ENCODE results near the gene ARMS2. TPM values are rescaled to one million over a fixed set of nuclear protein-coding genes. Genes with fewer than 3 reads are reported as not detected.

The ARMS2 gene
- total RNA-seq, 1 experiment from 2014 or later: not detected

DNA sequence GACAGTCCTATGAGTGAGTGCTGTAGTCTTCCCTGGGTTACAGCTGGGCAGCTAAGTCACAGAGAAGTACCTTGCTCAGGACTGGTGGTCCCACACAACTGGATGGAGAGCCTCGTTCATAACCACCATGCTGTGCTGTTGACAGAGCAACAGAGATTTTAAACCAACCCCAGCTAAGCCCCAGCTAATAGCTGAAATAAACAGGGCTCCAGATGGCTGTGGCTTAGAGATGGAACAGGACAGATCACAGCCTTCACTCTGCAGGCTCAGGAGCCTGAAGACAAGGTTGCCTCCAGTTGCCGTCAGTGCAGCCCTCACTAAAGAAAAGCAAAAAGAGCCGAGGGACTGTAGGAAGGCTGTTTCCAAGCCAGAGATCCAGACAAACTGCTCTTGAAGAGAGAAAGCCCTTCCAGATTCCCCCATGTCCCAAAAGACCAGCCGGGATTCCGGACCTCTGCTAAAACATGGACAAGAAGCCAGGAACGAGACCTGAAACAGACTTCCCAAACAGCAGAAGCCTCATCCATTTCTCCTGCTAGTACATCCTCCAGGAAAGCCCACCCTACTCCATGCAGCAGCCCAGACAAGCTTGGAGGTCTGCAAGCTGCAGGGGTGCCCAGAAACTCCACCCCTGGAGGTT lies 11.1 kb downstream of the ARMS2 start:
- no peak for DNase-seq (ENCODE audit: low read depth)
- in situ Hi-C loops (cut with HindIII; ENCODE audit: low pct_unique_long_range_greater_than_20kb, low sequenced_read_pairs): no loop called here

DNA sequence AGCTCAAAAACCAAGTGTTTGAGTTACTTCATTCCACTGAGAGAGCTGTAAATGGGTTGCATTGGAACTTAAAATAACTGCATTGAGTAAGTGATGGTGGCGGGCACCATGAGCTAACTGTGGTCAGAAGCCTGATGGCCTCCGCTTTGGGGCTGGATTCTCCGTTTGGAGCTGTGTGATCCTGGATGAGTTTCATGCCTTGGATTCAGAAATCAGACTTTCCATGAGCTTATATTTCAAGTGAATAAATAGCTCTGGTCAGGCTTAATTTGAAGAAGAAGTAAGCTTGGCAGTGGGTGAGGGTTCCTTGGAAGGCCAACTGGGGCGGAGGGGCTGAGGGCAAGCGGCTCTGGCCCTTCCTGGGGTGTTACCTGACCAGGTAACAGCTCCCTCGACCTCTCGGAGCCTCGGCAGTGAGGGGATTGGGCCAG lies 12.5 kb downstream of the ARMS2 start:
- in situ Hi-C loops (cut with HindIII; ENCODE audit: low pct_unique_long_range_greater_than_20kb, low sequenced_read_pairs): no loop called here
- no peak for DNase-seq (ENCODE audit: low read depth)

DNA sequence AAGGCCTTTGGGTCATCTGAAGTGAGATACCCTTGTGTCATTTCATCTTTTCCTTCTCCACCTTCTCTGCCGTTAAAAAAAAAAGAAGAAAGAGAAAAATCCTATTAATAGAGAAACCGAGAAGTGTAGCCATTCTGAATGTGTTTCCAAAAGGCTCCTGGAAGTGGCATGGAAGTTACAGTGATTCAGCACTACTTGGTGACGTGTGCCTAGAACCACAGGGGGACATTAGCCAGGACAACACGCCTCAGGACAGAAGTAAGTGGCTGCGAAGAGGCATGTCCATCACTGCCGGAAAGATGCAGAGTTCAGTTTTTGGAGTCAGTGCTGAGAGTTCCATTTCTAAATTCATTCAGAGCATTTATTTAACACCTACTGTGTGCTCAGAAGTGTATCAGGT lies 13.2 kb downstream of the ARMS2 start:
- DNase-seq (ENCODE audit: low read depth): no peak
- in situ Hi-C loops (cut with HindIII; ENCODE audit: low pct_unique_long_range_greater_than_20kb, low sequenced_read_pairs): no loop called here

DNA sequence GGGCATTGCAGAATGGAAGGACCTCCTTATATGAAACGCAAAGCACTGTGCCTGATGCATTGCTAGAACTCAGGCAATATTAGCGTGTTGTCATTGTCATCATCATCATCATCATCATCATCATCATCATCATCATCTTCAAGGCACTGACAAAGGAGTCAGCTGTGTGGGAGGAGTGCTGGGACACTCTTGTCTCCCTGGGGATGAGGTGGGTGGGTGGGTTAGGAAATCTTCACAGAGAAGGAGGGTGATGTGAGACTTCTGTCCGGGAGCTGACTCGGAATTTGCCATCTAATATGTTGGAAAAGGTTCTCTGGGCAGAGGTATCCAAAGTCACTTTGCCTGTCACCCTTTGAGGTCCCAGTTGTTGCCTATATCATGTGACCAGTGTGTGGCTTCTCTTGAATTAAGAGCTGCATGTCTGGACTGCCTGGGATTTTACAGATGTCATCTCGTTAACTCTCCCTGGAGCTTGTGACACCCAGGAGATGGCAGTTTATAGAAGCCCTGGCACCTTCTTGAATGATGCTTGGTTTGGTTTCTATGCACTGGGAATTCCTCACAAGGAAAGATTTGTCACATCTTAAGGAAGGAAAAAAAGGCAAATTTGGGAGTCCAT lies 14.0 kb downstream of the ARMS2 start:
- DNase-seq (ENCODE audit: low read depth): no peak
- in situ Hi-C loops (cut with HindIII; ENCODE audit: low pct_unique_long_range_greater_than_20kb, low sequenced_read_pairs): no loop called here

DNA sequence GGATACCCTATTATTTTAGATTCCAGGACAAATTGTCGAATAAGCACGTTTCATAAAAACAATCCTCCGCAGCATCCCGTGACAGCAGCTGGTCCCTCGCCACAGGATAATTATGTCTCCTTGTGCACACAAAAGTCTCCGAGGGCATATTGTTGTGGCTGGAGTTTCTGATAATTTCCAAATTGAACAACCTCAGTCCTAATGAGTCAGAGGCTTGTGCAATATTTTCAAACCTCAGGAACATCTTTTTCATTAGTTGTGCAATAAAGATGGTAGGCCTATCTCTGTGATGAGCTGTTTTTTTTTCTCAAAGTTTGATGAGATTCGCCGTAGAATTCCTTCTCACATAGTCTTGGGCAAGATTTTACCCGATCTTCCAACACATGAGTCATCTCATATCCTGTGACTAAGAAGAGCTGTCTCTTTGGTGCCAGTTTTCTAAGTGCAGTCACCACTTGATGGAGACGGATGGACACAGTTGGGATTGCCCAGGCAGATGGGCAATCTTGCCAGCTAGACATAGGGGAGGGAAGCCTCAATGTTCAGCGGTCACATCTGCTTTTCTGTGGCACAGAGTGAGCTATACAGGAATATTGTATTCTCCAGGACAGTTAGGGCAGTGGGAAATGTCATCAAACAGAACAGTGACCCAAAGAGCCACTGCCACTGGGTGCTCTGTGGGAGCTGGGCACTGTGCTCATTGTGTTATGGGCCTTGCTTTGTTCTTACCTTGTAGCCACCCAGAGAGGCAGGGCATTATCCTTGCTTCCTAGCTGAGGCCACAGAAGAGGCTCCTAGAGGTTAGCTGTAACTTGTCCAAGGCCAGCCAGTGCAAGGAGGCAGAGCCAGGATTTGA lies 14.7 kb downstream of the ARMS2 start:
- in situ Hi-C loops (cut with HindIII; ENCODE audit: low pct_unique_long_range_greater_than_20kb, low sequenced_read_pairs): no loop called here
- peak; percentile 66 for DNase-seq (ENCODE audit: low read depth)

DNA sequence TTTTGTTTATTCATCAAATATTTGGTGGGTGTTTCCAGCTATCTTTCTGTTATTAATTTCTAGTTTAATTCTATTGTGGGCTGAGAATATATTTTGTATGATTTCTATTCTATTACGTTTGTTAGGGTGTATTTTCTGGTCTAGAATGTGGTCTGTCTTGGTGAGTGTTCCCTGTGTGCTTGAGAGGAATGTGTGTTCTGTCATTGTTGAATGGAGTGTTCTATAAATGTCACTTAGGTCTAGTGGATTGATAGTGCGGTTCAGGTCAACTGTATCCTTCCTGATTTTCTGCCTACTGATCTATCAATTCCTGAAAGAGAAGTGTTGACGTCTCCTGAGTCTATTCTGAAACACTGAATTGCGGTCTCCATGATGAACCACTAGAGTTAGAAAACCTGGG lies 15.4 kb downstream of the ARMS2 start:
- no peak for DNase-seq (ENCODE audit: low read depth)
- in situ Hi-C loops (cut with HindIII; ENCODE audit: low pct_unique_long_range_greater_than_20kb, low sequenced_read_pairs): no loop called here

DNA sequence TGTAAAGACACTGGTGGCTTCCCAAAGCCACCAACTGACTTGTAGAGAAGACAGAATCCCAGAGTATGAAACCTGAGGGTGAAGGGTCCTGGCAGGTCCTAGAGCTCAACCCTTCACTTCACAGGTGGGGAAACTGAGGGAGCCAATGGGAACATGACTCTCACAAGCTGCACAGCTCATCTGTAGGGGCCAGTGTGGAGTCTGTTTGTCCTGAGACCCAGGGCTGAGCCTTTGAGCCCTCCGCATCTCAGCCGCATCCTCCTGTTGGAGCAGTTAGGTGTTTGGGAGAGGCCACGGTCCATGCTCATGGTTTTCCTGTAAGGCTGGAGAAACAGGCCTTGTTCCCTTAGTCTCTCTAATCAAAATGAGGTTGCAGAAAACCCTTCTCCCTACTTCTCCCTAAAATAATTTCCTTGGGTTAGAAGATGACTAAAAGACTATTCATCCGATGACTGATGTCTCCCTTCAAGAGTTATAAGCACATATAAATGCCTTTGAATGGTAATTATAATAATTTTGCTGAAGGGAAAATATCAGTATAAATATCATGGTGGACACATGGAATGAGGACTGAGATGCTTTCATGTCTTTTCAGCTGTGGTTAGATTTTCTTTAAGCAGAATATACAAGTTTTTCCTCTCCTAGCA lies 17.2 kb downstream of the ARMS2 start:
- DNase-seq (ENCODE audit: low read depth): no peak
- in situ Hi-C loops (cut with HindIII; ENCODE audit: low pct_unique_long_range_greater_than_20kb, low sequenced_read_pairs): no loop called here

DNA sequence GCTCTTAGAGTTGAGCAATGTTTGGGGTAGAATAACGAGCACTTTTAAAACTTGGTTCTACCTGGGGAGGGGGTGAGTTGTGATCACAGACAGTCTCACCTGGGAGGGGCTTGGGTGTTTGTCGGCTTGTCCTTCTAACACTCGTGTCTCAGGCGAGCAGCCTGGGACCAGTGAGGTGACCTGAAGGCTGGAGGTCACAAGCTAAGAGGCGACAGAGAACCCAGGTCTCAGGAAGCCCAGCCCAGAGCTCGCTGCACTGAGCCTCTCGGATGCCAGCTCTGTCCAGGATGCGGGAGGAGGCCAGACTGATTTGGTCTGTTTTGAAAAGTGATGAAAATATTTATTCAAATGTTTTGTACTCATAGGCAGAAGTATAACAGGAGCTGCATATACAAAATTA lies 18.7 kb downstream of the ARMS2 start:
- in situ Hi-C loops (cut with HindIII; ENCODE audit: low pct_unique_long_range_greater_than_20kb, low sequenced_read_pairs): no loop called here
- DNase-seq (ENCODE audit: low read depth): no peak

DNA sequence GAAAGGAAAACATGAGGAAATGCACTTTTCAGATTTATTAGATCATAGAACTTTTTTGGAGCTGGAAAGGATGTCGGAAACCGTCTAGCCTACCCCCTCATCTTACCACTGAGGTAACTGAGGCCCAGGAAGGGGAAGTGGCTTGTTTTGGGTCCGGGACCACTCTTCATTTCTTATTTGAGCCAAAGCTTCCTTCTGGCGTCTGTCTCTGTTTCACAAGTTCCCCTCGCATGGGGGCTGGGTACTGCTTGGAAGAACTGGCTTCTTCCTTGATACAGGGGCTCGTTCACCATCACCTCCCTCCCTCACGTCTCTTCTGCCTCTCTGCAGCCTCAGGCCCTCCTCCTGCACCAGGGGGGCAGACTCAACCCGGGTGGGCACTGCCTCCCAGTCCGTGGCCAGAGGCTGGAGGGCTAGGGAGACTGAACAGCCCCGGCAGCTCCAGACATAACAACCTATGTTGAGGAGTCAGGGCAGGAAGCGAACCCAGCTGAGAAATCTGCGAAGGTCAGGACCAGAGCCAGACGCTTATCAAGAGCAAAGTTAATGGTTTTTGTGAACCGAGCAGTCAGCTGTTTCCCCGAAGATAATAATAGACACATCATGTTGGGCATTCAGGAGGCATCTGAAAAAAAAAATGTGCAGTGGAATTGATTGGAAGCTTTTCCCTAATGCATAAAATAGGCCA lies 19.8 kb downstream of the ARMS2 start:
- in situ Hi-C loops (cut with HindIII; ENCODE audit: low pct_unique_long_range_greater_than_20kb, low sequenced_read_pairs): no loop called here
- no peak for DNase-seq (ENCODE audit: low read depth)

DNA sequence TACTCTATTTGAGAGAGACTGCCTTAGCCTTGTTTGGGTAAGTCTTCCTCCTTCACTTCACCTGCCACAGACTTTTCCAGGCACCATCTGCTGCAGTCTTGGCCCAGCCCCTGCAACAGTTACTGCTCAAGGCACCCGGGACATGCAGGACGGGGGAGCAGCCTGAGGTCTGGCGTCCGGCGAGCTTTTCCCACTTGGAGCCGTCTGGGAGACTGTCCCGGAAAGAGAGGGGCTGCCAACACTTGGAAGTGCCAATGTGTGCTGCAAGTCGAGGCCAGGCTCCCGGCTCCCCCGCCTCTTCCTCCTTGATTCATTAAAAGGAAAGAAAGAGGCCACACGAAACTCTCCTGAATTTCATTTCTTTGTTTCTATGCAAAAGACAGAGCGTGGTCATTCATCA lies 20.6 kb downstream of the ARMS2 start:
- in situ Hi-C loops (cut with HindIII; ENCODE audit: low pct_unique_long_range_greater_than_20kb, low sequenced_read_pairs): no loop called here
- DNase-seq (ENCODE audit: low read depth): no peak

DNA sequence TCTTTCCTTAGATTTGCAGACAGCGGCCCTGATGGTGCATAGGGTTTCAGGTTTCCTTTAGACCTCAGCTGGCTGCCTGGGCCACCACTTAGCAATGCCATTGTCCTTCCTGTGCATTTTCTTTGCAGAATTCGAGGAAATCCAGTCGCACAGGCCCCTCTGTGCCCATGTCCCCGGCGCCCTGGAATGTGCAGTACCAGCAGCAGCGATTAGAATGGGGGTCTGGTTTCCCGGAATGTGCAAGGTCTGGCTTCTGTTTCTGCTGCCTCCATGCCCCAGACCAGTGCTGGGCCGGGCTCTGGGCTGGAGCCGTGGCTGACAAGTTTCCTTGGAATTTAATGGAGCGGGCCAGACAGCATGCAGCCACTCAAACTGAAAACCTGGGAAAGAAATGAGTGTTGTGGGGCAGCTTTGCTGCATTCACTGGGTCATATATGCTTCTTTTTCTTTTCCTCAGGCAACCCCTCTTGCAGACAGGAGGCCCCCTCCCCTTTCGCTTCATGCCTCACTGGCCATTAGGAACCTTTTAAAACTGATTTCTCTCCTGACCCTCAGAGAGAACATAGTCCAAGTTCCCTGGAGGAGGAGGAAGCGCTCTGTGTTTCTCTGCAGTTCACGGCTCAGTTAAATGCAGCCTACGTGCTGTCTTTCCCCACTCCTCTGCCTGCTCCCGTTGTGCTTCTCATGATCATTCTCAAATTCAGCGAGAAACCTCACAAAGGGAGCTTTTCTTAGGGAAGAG lies 21.3 kb downstream of the ARMS2 start:
- DNase-seq (ENCODE audit: low read depth): no peak
- in situ Hi-C loops (cut with HindIII; ENCODE audit: low pct_unique_long_range_greater_than_20kb, low sequenced_read_pairs): no loop called here

DNA sequence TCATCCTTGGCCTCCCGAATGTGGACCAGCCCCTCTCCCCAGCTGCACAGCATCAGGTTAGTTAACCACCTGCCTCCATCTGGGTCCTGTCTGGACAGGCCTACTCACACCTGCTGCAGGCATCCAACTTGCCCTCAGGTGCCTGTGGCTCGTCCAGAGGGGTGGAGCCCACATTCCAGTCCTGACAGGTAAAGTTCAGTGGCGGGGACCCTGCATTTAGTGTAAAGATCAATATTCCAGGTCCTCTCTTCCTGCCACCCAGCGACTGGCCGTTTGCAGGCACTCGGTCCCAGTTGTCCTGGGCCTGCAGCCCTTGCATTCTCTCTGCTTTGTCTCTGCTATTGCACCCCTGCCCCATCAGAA lies 21.9 kb downstream of the ARMS2 start:
- in situ Hi-C loops (cut with HindIII; ENCODE audit: low pct_unique_long_range_greater_than_20kb, low sequenced_read_pairs): no loop called here
- DNase-seq (ENCODE audit: low read depth): no peak

DNA sequence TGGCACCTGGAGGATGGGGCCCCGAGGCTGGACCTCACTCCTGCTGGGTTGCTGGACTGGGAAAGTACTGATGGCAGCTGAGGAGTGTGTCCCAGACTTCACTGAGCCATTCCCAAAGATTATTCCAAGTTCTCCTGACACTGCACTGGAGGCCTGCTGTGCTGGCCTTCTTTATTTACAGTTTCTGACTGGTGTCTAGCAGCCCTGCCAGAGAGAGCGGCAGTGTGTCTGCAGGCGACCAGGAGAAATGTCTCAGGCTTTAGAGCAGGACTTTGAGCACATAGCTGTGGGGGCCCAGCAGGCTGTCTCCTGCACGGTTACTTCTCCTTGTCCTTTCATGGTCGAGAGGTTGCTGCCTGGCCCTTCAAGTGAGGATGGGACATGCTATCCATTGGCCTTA lies 23.0 kb downstream of the ARMS2 start:
- DNase-seq (ENCODE audit: low read depth): no peak
- in situ Hi-C loops (cut with HindIII; ENCODE audit: low pct_unique_long_range_greater_than_20kb, low sequenced_read_pairs): no loop called here

DNA sequence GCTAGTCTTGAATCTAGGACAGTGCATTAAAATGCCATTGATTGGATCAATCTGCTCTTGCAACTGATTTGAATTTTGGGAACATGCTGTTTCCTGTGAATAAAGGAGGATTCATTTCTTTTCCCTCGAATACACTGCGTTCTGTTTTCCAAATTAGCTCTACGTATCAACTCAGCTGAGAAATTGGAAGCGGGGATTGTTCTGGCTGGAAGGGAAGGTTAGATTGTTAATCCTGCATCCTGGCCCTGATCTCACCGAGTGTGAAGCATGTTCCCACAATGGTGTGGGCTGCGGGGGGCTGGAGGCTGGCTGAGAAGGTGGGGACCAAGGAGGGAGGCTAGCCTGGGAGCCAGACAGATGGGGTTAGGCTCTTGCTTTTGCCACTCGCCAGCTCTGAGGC lies 24.5 kb downstream of the ARMS2 start:
- DNase-seq (ENCODE audit: low read depth): no peak
- in situ Hi-C loops (cut with HindIII; ENCODE audit: low pct_unique_long_range_greater_than_20kb, low sequenced_read_pairs): no loop called here

DNA sequence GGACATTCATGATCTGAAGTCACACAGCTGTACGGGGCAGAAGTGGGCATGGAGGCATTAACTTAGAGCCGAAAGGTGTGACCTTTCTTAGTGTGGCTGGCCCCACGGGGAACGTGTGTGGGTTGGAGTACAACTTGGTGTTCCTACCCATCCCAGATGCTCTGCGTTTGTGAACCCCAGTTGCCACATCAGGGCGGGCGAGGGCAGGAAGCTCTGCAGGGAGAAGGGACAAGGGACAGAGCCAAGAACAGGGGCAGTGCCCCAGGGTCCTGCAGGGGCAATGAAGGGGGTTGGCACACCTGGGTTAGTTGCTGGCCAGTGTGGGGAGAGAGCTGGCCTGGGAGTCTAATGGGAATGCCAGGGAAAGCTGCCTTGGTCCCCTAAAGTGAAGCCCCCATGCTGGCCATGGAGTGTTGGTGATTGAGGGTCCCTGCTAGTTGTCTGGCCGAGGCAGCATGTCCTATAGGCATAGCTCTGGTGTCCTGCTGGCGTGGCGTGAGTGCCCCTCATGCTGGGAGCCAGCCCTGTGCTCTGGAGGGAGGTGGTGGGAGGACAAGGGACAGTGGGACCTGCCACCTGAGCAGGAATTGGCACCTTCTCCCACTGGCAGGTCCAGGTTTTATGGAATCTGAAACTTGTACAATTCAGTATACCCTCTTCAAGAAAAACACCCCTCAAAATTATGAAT lies 25.8 kb downstream of the ARMS2 start:
- DNase-seq (ENCODE audit: low read depth): no peak
- in situ Hi-C loops (cut with HindIII; ENCODE audit: low pct_unique_long_range_greater_than_20kb, low sequenced_read_pairs): no loop called here

DNA sequence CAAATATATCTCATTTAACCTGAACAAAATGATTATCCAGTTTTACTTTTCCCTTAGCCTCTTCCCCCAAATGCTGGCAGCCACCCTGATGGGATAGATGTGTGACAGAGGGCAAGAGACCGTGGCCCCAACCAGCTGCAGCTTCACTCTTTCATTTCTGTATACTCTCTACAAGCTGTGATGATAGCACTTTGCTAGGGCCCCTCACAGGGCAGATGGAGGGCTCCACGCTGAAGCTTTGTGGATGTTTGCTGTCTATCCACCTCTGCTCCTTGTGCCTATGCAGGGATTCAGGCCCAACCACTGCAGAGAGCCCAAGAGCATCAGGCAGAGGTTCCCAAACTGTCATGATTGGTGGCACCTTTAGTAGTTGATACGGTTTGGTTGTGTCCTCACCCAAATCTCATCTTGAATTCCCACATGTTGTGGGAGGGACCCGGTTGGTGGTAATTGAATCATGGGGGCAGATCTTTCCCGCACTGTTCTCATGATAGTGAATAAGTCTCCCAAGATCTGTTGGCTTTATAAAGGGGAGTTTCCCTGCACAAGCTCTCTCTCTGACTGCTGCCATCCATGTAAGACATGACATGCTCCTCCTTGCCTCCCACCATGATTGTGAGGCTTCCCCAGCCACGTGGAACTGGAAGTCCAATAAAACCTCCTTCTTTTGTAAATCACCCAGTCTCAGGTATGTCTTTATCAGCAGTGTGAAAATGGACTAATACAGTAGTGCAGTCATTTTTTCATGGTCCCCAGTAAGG lies 27.0 kb downstream of the ARMS2 start:
- in situ Hi-C loops (cut with HindIII; ENCODE audit: low pct_unique_long_range_greater_than_20kb, low sequenced_read_pairs): no loop called here
- DNase-seq (ENCODE audit: low read depth): no peak

Data from Caki2 (cell line).